C4-2B (cell line): ENCODE results near the gene TTC32.
"Not testable (repeated sequence)": the region's sequence is repeated elsewhere in the genome, so short reads cannot be mapped to it uniquely, and the experiment has no call there.

Source experiments
- CTCF ChIP-seq: fragments of 450-650 bp; conservative IDR thresholded peaks from 2 replicates; pipeline ENCODE4 v1.5.1; 2017; ENCODE audit warnings: mild to moderate bottlenecking
- ZFX ChIP-seq: fragments of 450-650 bp; IDR thresholded peaks from 2 replicates; pipeline ENCODE4 v1.6.1; 2017

- not testable (repeated sequence) for TF ChIP-seq CTCF, ZFX
Measured at GRCh38 chr2:19924526-19924925, 22.7 kb upstream of the TTC32 start.
